ENCODE measurements around the gene TCF12.

GRCh38 chr15:57138349-57138788, 219.9 kb downstream of the TCF12 start:
- TF ChIP-seq CTCF (IDR thresholded peaks at IDR 0.05) (peak; percentile 69 to 86 (median 73)), POLR2A (IDR thresholded peaks at IDR 0.05; ENCODE audit: low read depth) (no peak)

Measured in esophagus muscularis mucosa (tissue), 3 donors.